Prostate gland (tissue), 2 donors: ENCODE results near the gene MBNL1. TPM values are rescaled to one million over a fixed set of nuclear protein-coding genes. Genes with fewer than 3 reads are reported as not detected.

Experiments
- DNase-seq: peaks from one replicate; pipeline ENCODE4 v3.0.0-alpha.2; 2019; ENCODE audit warnings: low spot score
- H3K27ac ChIP-seq, 2 donors: fragments of 200-600 bp; sonication (generic); 2 replicates each; pipeline ENCODE4 v1.5.1; 2017 to 2019
- H3K27me3 ChIP-seq: fragments of 200-600 bp; sonication (generic); replicated peaks from 2 replicates; pipeline ENCODE4 v1.5.1; 2019; ENCODE audit not compliant: insufficient read depth
- H3K36me3 ChIP-seq, 2 donors: fragments of 200-600 bp; sonication (generic); 1 replicate in 1 of 2; 2 replicates in 1 of 2; pipeline versions ENCODE4 v1.5.1 to v1.8.1; 2017 to 2019
- H3K4me1 ChIP-seq: fragments of 200-600 bp; sonication (generic); replicated peaks from 2 replicates; pipeline ENCODE4 v1.5.1; 2019
- H3K4me3 ChIP-seq, 2 donors: fragments of 200-600 bp; sonication (generic); 2 replicates each; pipeline ENCODE4 v1.5.1; 2017 to 2019
- H3K9me3 ChIP-seq: fragments of 200-600 bp; sonication (generic); 2 replicates; pipeline ENCODE4 v1.5.1; 2017
- POLR2A ChIP-seq: fragments of 450-650 bp; IDR thresholded peaks from one replicate; pipeline ENCODE4 v1.6.1; 2016; ENCODE audit warnings: antibody characterized with exemption, mild to moderate bottlenecking
- POLR2AphosphoS5 ChIP-seq: sonication (generic); formaldehyde crosslinking; IDR thresholded peaks from one replicate; pipeline ENCODE4 v1.6.1; 2017; ENCODE audit warnings: antibody characterized with exemption
- WGBS: methylation state at CpG from one replicate; pipeline ENCODE4 v1.1.5; 2018; 5-methylcytosine and 5-hydroxymethylcytosine counted together
- intact Hi-C: fragments of 100-400 bp; cut with DNase I; formaldehyde crosslinking; loops from one replicate; pipeline ENCODE4 v1.14.2; 2022
- total RNA-seq, 2 donors: library from RNA; depleted of rRNA; stranded (reverse); fragments of >200 nt; gene quantifications; one replicate each; pipeline ENCODE4 v1.1.0, GENCODE V29; 2016
- TF ChIP-seq, protein P1 (sequence below), 4 experiments: fragments of 200-600 bp in 2 of 4; fragments of 450-650 bp in 2 of 4; sonication (generic) in 2 of 4; IDR thresholded peaks; 1 replicate in 3 of 4; 2 replicates in 1 of 4; pipeline ENCODE4 v1.5.1; 2016 to 2019; ENCODE audit warnings: antibody characterized with exemption in 4 of 4, mild to moderate bottlenecking in 2 of 4, moderate library complexity in 2 of 4

MBNL1 gene
- total RNA-seq, 2 donors from 2014 or later = 131 to 226 TPM

DNA sequence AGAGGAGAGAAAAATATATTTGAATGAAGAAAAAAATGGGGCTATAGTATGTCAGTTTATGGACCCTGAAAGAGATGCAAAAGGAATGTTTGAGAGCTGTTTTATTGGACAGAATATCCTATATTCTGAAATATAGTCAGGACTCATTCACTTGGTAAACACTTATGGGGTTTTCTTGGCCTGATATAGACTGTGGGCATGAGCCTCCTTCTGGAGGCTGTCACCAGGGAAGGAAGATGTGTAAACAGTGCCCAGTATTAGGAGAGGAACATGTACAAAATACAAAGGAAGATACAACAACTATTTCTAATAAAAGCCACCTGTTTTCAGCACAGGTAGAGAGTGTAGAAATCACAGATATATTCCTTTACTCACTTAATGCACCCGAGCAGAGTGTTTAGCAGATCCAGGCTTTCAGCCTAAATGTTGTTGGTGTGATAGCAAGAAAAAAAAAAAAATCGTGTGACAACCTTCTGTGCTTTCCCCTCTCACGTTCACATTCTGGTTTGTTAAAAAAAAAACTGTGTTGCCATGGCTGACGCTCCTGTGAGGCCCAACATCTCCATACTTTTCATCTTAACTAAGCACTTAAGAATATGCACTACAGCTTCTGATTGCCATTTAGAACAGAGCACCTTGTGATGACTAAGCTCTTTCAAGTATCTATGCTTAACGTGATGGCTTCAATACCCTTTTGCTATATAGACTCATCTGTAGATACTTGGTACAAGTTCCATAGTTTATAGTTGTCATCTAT is 134.1 kb downstream of the MBNL1 start:
- WGBS = 55% methylated on average over 5 of the region's 5 CpGs
- peaks cover 4% of the 10 kb centered on the region for H3K4me1 ChIP-seq
- no peak for DNase-seq
- intact Hi-C loops = no loop called here
- no peak for TF ChIP-seq POLR2AphosphoS5
- TF ChIP-seq, protein P1, sequence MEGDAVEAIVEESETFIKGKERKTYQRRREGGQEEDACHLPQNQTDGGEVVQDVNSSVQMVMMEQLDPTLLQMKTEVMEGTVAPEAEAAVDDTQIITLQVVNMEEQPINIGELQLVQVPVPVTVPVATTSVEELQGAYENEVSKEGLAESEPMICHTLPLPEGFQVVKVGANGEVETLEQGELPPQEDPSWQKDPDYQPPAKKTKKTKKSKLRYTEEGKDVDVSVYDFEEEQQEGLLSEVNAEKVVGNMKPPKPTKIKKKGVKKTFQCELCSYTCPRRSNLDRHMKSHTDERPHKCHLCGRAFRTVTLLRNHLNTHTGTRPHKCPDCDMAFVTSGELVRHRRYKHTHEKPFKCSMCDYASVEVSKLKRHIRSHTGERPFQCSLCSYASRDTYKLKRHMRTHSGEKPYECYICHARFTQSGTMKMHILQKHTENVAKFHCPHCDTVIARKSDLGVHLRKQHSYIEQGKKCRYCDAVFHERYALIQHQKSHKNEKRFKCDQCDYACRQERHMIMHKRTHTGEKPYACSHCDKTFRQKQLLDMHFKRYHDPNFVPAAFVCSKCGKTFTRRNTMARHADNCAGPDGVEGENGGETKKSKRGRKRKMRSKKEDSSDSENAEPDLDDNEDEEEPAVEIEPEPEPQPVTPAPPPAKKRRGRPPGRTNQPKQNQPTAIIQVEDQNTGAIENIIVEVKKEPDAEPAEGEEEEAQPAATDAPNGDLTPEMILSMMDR (IDR thresholded peaks at IDR 0.05) = no peak
- no peak for TF ChIP-seq POLR2A
- H3K4me3 ChIP-seq = no peak overlapping the region
- H3K9me3 ChIP-seq = no peaks in the 10 kb centered on the region
- no peaks in the 10 kb centered on the region for H3K36me3 ChIP-seq
- H3K27me3 ChIP-seq = no peaks in the 10 kb centered on the region
- peak overlapping the region; percentile 20 to 32 for H3K27ac ChIP-seq

DNA sequence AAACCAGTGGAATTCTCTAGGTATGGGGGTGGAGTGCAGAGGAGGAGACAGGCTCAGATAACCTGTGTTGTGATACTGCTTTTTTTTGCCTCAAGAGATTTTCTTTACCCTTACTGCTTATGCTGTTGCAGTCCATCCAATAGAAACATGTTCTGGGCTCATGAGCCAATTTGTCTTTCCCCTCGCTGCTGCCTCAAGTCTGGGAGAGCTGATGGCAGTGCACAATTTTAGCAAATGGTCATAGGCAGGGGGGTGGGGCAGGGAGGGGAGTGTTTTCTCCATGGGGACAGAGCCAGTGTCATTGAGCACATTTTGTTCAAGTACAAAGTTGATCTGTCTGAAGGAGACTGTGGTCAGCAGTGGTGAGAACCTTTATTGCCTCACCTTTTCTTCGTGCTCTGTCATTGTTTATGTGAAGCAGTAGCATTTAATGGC is 134.9 kb downstream of the MBNL1 start:
- peaks cover 4% of the 10 kb centered on the region for H3K4me1 ChIP-seq

DNA sequence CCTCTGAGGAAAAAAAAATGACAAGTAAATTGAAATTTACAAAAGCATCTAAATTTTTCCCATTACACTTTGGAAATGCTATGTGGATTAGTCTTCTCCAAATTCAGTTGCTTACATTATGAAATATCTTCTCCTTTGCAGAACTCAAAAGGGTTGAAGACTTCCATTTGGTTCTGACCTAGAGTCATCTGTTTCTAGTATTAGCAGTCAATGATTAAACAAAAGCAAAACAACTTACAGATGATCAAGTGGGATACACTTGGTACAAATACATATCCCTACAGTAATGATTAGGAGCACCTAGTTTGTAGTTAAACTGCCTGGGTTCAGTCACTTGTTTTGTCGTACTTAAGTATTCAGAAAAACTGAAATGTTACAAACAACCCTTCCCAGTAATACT is 136.2 kb downstream of the MBNL1 start:
- Histone ChIP-seq H3K27me3 (no peaks in the 10 kb centered on the region), H3K36me3 (no peaks in the 10 kb centered on the region), H3K27ac (peak overlapping the region; percentile 52 to 55), H3K9me3 (no peaks in the 10 kb centered on the region), H3K4me1 (peaks cover 4% of the 10 kb centered on the region), H3K4me3 (no peak overlapping the region)
- intact Hi-C loops = no loop called here
- DNase-seq = no peak
- TF ChIP-seq POLR2AphosphoS5 (no peak), POLR2A (no peak)
- TF ChIP-seq, protein P1 (IDR thresholded peaks at IDR 0.05) = no peak
- WGBS = 93% methylated on average over 1 of the region's 1 CpG

More for the DNA sequence above, 134.9 kb downstream of the MBNL1 start:
- WGBS = 57% methylated on average over 2 of the region's 2 CpGs
- Histone ChIP-seq H3K27me3 (no peaks in the 10 kb centered on the region), H3K36me3 (no peaks in the 10 kb centered on the region), H3K27ac (peak overlapping the region; percentile 22 to 32), H3K4me3 (no peak overlapping the region), H3K9me3 (no peaks in the 10 kb centered on the region)
- TF ChIP-seq, protein P1 (IDR thresholded peaks at IDR 0.05) = no peak
- TF ChIP-seq POLR2AphosphoS5 = peak; percentile 28
- DNase-seq = no peak
- intact Hi-C loops = no loop called here

DNA sequence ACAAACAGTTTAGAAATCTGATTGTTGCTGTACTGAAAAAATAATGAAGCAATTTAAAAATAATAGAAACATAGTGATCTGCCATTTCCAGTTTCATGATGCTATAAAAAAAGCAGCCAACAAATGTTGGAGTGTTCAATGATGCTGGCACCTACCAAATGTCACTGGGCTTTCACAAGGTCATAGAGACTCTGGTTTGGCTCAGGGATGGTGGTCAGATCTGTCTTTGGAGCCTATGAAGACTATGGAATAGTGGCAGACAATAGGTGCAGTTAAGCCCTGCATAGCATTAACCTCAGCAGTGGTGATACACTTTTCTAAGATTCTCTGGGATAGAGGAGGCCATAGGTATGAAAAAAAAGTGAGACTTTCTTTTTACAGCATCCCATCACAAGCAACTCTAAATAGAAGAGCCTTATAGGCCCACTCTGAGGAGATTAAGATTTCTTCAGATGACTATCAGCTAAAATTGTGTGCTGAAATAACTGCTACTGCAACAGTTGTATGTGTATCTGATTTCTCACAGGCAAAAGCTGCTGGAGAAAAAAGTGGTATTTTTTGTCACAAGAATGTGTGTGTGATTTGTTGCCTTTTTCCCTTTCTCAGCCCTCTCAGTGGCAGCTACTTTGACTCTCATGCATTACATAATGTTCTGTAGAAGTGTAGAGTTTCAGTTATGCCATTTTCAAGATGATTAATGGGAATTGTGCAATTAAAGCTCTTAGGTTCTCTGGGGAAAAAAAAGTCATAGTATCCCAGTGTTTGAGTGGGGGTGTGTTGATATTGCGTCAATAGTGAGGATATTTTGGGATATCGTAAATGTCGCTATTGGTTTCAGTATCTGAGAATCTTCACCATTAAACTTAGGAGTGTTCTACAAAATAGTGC is 137.4 kb downstream of the MBNL1 start:
- peaks cover 4% of the 10 kb centered on the region for H3K4me1 ChIP-seq
- H3K36me3 ChIP-seq = no peaks in the 10 kb centered on the region
- no peak for DNase-seq
- peak overlapping the region; percentile 52 to 55 for H3K27ac ChIP-seq
- 46% methylated on average over 3 of the region's 3 CpGs for WGBS
- intact Hi-C loops = loop anchor here (2.0 kb wide), 1 partner anchor 137 kb away; the partner anchor contains the start of gene MBNL1
- no peak overlapping the region for H3K4me3 ChIP-seq
- no peaks in the 10 kb centered on the region for H3K9me3 ChIP-seq
- TF ChIP-seq, protein P1 (IDR thresholded peaks at IDR 0.05) = no peak
- TF ChIP-seq POLR2A (no peak), POLR2AphosphoS5 (peak; percentile 64)
- no peaks in the 10 kb centered on the region for H3K27me3 ChIP-seq
